Measurements from ENCODE around the gene RSBN1L. TPM values are rescaled to one million over a fixed set of nuclear protein-coding genes. Genes with fewer than 3 reads are reported as not detected.

The RSBN1L gene
- polyA plus RNA-seq, 3 donors: 1.3 to 10.0 (median 2.2) TPM

GRCh38 chr7:77825131-77825530, 128.9 kb downstream of the RSBN1L start:
- H3K79me2 ChIP-seq (ENCODE audit: insufficient read depth, low read length): peaks cover 76% of the 10 kb centered on the region
- H2AFZ ChIP-seq (ENCODE audit: insufficient read depth, low read depth, low read length, poor library complexity, severe bottlenecking): no peak overlapping the region
- Mint-ChIP-seq H3K4me1 (peaks cover 32% of the 10 kb centered on the region), H3K9me3 (peaks cover 22 to 40% (median 31%) of the 10 kb centered on the region in 7 donors), H3K4me3 (no peak overlapping the region), H3K36me3 (peaks cover 18 to 25% of the 10 kb centered on the region in 2 donors), H3K27me3 (ENCODE audit: low read depth in 3 of 3) (no peaks in the 10 kb centered on the region), H3K27ac (peak overlapping the region; percentile 33 to 86 (median 79))
- H3K4me3 ChIP-seq (replicated peaks in 1 of 3; ENCODE audit: low read depth in 2 of 3, low read length in 3 of 3): peak overlapping the region in 1 of 3 experiments; percentile 13
- TF ChIP-seq CTCF (IDR thresholded peaks at IDR 0.05): no peak
- peak; percentile 17 to 40 (median 30) for DNase-seq
- peaks cover 6% of the 10 kb centered on the region for H4K20me1 ChIP-seq (ENCODE audit: insufficient read depth, low read length)
- H3K9me3 ChIP-seq (replicated peaks in 1 of 2; ENCODE audit: control insufficient read depth in 1 of 2, insufficient read depth in 1 of 2, low read length in 2 of 2): peaks cover 25 to 27% of the 10 kb centered on the region in 2 donors
- H3K27ac ChIP-seq (ENCODE audit: low read depth in 1 of 2, low read length in 2 of 2): peak overlapping the region; percentile 68 to 77
- peaks cover 23 to 25% of the 10 kb centered on the region in 2 donors for H3K4me1 ChIP-seq (ENCODE audit: control insufficient read depth in 1 of 2, insufficient read depth in 2 of 2, low read length in 2 of 2)
- H3K27me3 ChIP-seq (ENCODE audit: control insufficient read depth in 2 of 2, insufficient read depth in 2 of 2, low read length in 2 of 2): no peaks in the 10 kb centered on the region
- H3K4me2 ChIP-seq (replicated peaks; ENCODE audit: extremely low read depth, low read length, poor library complexity, severe bottlenecking): peak overlapping the region; percentile 10
- intact Hi-C loops (cut with micrococcal nuclease): no loop called here
- H3K9ac ChIP-seq (ENCODE audit: insufficient read depth, low read length, poor library complexity, severe bottlenecking): no peak overlapping the region
- H3K36me3 ChIP-seq (replicated peaks in 1 of 2; ENCODE audit: control insufficient read depth in 1 of 2, insufficient read depth in 2 of 2, low read length in 2 of 2): peaks cover 0 to 14% of the 10 kb centered on the region in 2 donors
- no CpG with 5 or more reads among the region's 3 CpGs for WGBS (ENCODE audit: insufficient coverage)

- WGBS (ENCODE audit: insufficient coverage): no CpG with 5 or more reads among the region's 2 CpGs
- Mint-ChIP-seq H3K4me3 (no peak overlapping the region), H3K9me3 (peaks cover 12 to 29% (median 20%) of the 10 kb centered on the region in 7 donors), H3K27me3 (ENCODE audit: low read depth in 3 of 3) (no peaks in the 10 kb centered on the region), H3K36me3 (peaks cover 10 to 13% of the 10 kb centered on the region in 2 donors), H3K4me1 (peaks cover 35% of the 10 kb centered on the region), H3K27ac (peak overlapping the region in 1 of 7 donors; percentile 7)
- no peak for TF ChIP-seq CTCF (IDR thresholded peaks at IDR 0.05)
- H3K9me3 ChIP-seq (replicated peaks in 1 of 2; ENCODE audit: control insufficient read depth in 1 of 2, insufficient read depth in 1 of 2, low read length in 2 of 2): peaks cover 14 to 20% of the 10 kb centered on the region in 2 donors
- H3K4me2 ChIP-seq (replicated peaks; ENCODE audit: extremely low read depth, low read length, poor library complexity, severe bottlenecking): no peak overlapping the region
- H3K27me3 ChIP-seq (ENCODE audit: control insufficient read depth in 2 of 2, insufficient read depth in 2 of 2, low read length in 2 of 2): no peaks in the 10 kb centered on the region
- H2AFZ ChIP-seq (ENCODE audit: insufficient read depth, low read depth, low read length, poor library complexity, severe bottlenecking): no peak overlapping the region
- no peak overlapping the region for H3K9ac ChIP-seq (ENCODE audit: insufficient read depth, low read length, poor library complexity, severe bottlenecking)
- peaks cover 23 to 25% of the 10 kb centered on the region in 2 donors for H3K4me1 ChIP-seq (ENCODE audit: control insufficient read depth in 1 of 2, insufficient read depth in 2 of 2, low read length in 2 of 2)
- intact Hi-C loops (cut with micrococcal nuclease): no loop called here
- H3K36me3 ChIP-seq (replicated peaks in 1 of 2; ENCODE audit: control insufficient read depth in 1 of 2, insufficient read depth in 2 of 2, low read length in 2 of 2): peaks cover 0 to 3% of the 10 kb centered on the region in 2 donors
- H3K4me3 ChIP-seq (replicated peaks in 1 of 3; ENCODE audit: low read depth in 2 of 3, low read length in 3 of 3): no peak overlapping the region
- peaks cover 74% of the 10 kb centered on the region for H3K79me2 ChIP-seq (ENCODE audit: insufficient read depth, low read length)
- peaks cover 6% of the 10 kb centered on the region for H4K20me1 ChIP-seq (ENCODE audit: insufficient read depth, low read length)
- H3K27ac ChIP-seq (ENCODE audit: low read depth in 1 of 2, low read length in 2 of 2): no peak overlapping the region
- DNase-seq: no peak
Measured at GRCh38 chr7:77826300-77826699, 130.0 kb downstream of the RSBN1L start.

All from CD14-positive monocyte (primary cell).